IPS-18a (cell line): Measurements from ENCODE around the gene LONRF2.

ENCODE experiments used
- H3K27ac ChIP-seq: one replicate; pipeline ENCODE4 v1.5.1; 2013; ENCODE audit warnings: low read length
- H3K27me3 ChIP-seq: one replicate; pipeline ENCODE4 v1.6.1; 2013; ENCODE audit warnings: mild to moderate bottlenecking, low read length; ENCODE audit not compliant: control insufficient read depth, insufficient read depth
- H3K36me3 ChIP-seq: one replicate; pipeline ENCODE4 v1.6.1; 2013; ENCODE audit warnings: low read depth, low read length; ENCODE audit not compliant: control insufficient read depth
- H3K4me1 ChIP-seq: one replicate; pipeline ENCODE4 v1.6.1; 2013; ENCODE audit warnings: low read depth, low read length; ENCODE audit not compliant: control insufficient read depth
- H3K4me3 ChIP-seq: one replicate; pipeline ENCODE4 v1.5.1; 2013; ENCODE audit warnings: low read length
- H3K9ac ChIP-seq: one replicate; pipeline ENCODE4 v1.6.1; 2013; ENCODE audit warnings: mild to moderate bottlenecking, low read length, moderate library complexity
- H3K9me3 ChIP-seq: one replicate; pipeline ENCODE4 v1.6.1; 2013; ENCODE audit warnings: low read depth, low read length; ENCODE audit not compliant: control insufficient read depth

Gene LONRF2

DNA sequence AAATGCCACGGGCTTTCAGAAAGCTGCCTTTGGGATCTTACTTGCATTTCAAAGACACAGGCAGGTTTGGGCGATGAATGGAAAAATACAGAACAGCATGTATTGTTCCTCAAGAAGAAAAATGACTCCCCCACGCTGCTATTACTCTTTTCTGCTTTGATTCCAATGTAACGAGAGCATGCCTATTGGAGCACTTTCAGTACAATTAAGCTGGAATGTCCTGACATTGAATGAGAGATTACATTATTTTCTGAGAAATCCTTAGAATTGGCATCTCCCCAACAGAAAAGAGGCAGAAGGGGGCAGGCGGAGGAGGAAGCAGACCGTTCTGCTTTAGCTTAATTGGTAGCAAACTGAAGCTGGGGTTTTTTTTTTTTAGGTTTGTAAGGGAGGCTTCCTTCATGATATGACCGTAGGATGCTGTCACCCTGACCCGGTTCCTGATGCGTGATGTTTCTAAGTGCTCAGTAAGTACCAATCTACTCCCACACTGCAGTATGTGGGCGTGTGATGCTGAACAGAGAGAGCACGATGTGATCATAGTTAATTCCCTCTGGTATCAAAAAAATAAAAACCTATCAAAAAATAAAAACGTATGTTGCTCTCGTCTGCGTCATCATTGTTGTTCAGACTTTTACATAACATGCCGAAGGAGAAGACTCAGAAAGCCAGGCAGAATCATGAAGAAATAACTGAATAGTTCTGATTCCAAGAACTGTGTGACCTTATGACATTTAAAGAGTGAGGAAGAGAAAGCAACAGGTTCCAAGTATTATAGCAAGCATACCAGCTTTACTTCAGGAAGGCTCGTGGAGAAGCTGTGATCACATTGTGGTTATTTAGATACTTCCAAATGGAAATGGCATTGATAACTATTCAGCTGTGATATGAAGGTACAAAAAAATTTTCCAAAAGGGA lies 40.5 kb downstream of the LONRF2 start:
- no peaks in the 10 kb centered on the region for H3K27me3 ChIP-seq
- H3K4me3 ChIP-seq, result peak overlapping the region; percentile 28
- H3K9me3 ChIP-seq, result no peaks in the 10 kb centered on the region
- H3K36me3 ChIP-seq, result no peaks in the 10 kb centered on the region
- no peak overlapping the region for H3K9ac ChIP-seq
- no peak overlapping the region for H3K27ac ChIP-seq
- peaks cover 30% of the 10 kb centered on the region for H3K4me1 ChIP-seq

- Histone ChIP-seq H3K27ac (no peak overlapping the region), H3K36me3 (no peaks in the 10 kb centered on the region), H3K9ac (no peak overlapping the region), H3K27me3 (no peaks in the 10 kb centered on the region), H3K4me1 (peaks cover 17% of the 10 kb centered on the region), H3K9me3 (no peaks in the 10 kb centered on the region), H3K4me3 (no peak overlapping the region)
These were observed 42.4 kb downstream of the LONRF2 start for GRCh38 chr2:100279586-100280534.

DNA sequence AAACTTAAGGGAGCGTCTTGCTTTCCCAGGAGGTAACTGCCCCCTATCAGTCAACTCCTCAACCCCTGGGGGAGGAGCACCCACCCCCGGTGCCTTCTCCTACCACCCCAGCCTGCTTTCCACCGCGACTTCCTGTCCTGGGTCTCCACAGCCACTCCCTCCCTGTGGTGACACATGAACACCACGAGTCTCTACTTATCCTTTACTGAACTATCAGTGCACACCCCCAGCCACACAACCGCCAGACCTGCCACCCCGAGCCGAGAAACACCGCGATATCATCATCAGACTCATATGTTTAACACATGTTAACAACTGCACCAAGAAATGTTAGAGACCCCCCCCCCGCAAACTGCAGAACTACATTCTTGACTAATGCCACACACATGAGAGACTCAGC lies 43.3 kb downstream of the LONRF2 start:
- Histone ChIP-seq H3K4me1 (peaks cover 17% of the 10 kb centered on the region), H3K9ac (no peak overlapping the region), H3K4me3 (no peak overlapping the region), H3K9me3 (no peaks in the 10 kb centered on the region), H3K27ac (no peak overlapping the region), H3K36me3 (no peaks in the 10 kb centered on the region), H3K27me3 (no peaks in the 10 kb centered on the region)

DNA sequence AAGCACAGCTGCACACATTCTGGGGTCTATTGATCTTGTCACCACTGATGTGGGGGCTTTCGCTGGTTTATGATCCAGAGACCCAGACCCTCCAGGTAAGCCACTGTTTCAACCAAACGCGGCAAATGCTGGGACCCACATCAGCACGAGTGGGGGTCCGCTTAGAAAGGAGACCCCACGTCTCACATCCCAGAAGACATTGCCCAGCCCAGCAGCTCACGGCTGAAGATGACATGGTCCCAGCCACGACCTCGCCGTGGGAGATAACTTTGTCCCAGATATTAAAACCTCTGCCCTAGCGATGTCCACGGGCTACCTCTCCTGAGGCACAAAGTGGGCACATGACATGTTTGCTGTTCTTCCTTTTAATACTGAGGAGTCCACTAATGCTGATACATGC lies 43.8 kb downstream of the LONRF2 start:
- Histone ChIP-seq H3K36me3 (no peaks in the 10 kb centered on the region), H3K9me3 (no peaks in the 10 kb centered on the region), H3K4me1 (peaks cover 17% of the 10 kb centered on the region), H3K4me3 (no peak overlapping the region), H3K27me3 (no peaks in the 10 kb centered on the region), H3K9ac (no peak overlapping the region), H3K27ac (no peak overlapping the region)

GRCh38 chr2:100277540-100278207 lies 44.6 kb downstream of the LONRF2 start:
- Histone ChIP-seq H3K9me3 (no peaks in the 10 kb centered on the region), H3K36me3 (no peaks in the 10 kb centered on the region), H3K9ac (no peak overlapping the region), H3K4me1 (peaks cover 17% of the 10 kb centered on the region), H3K4me3 (no peak overlapping the region), H3K27me3 (no peaks in the 10 kb centered on the region), H3K27ac (no peak overlapping the region)

GRCh38 chr2:100276716-100277115 lies 45.6 kb downstream of the LONRF2 start:
- no peaks in the 10 kb centered on the region for H3K36me3 ChIP-seq
- H3K27ac ChIP-seq, result no peak overlapping the region
- H3K9me3 ChIP-seq, result no peaks in the 10 kb centered on the region
- no peaks in the 10 kb centered on the region for H3K27me3 ChIP-seq
- H3K4me3 ChIP-seq, result no peak overlapping the region
- no peak overlapping the region for H3K9ac ChIP-seq
- H3K4me1 ChIP-seq, result peaks cover 10% of the 10 kb centered on the region

DNA sequence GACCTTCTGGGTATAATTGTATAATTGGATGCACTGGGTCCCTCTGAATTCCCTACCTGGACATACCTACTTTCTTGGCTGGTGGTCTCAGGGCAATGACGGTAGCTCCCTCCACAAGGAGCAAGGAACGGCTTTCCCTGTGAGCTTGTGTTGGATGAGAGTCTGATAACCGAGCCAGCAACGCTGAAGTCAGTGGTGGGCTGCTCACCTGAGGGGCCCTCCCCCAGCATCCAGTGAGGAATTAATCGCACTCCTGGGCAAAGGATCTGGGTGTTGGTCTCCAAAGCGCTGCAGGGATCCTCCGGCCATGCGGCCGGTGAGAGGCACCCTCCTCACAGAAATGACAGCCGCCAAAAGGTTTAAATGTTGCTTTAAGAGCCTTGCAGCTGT lies 47.1 kb downstream of the LONRF2 start:
- H3K9ac ChIP-seq, result no peak overlapping the region
- no peaks in the 10 kb centered on the region for H3K4me1 ChIP-seq
- H3K27ac ChIP-seq, result no peak overlapping the region
- H3K4me3 ChIP-seq, result no peak overlapping the region
- no peaks in the 10 kb centered on the region for H3K9me3 ChIP-seq
- no peaks in the 10 kb centered on the region for H3K27me3 ChIP-seq
- no peaks in the 10 kb centered on the region for H3K36me3 ChIP-seq

GRCh38 chr2:100274566-100275199 lies 47.6 kb downstream of the LONRF2 start:
- Histone ChIP-seq H3K36me3 (no peaks in the 10 kb centered on the region), H3K9ac (no peak overlapping the region), H3K4me1 (no peaks in the 10 kb centered on the region), H3K4me3 (no peak overlapping the region), H3K9me3 (no peaks in the 10 kb centered on the region), H3K27me3 (no peaks in the 10 kb centered on the region), H3K27ac (no peak overlapping the region)

GRCh38 chr2:100274076-100274475 lies 48.2 kb downstream of the LONRF2 start:
- Histone ChIP-seq H3K27ac (no peak overlapping the region), H3K4me3 (no peak overlapping the region), H3K4me1 (no peaks in the 10 kb centered on the region), H3K27me3 (no peaks in the 10 kb centered on the region), H3K9ac (no peak overlapping the region), H3K36me3 (no peaks in the 10 kb centered on the region), H3K9me3 (no peaks in the 10 kb centered on the region)

DNA sequence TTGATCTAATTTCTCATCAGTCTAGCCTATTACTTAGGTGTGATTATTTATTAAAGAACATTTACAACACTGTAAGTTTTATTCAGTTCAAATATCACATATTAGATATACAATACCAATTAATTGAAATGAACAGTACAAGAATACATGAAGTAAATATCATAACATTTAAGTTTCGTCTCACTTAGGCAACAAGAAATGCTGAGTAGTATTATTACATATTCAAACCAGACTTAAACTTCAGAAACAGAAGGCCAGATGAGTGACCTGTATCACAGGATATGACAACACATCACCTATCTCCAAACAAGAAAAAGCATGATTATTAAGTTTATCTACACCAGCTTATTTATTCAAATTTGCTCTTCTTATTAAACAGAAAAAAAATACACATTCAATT lies 48.9 kb downstream of the LONRF2 start:
- Histone ChIP-seq H3K4me3 (no peak overlapping the region), H3K27me3 (no peaks in the 10 kb centered on the region), H3K9ac (no peak overlapping the region), H3K36me3 (no peaks in the 10 kb centered on the region), H3K27ac (no peak overlapping the region), H3K9me3 (no peaks in the 10 kb centered on the region), H3K4me1 (no peaks in the 10 kb centered on the region)

- Histone ChIP-seq H3K9ac (no peak overlapping the region), H3K4me1 (no peaks in the 10 kb centered on the region), H3K27me3 (no peaks in the 10 kb centered on the region), H3K27ac (no peak overlapping the region), H3K36me3 (no peaks in the 10 kb centered on the region), H3K9me3 (no peaks in the 10 kb centered on the region), H3K4me3 (no peak overlapping the region)
These were observed 49.4 kb downstream of the LONRF2 start for GRCh38 chr2:100272841-100273329.
